GM21390 (cell line): ENCODE data around the gene DNAAF3.
"Not testable (repeated sequence)": the region's sequence is repeated elsewhere in the genome, so short reads cannot be mapped to it uniquely, and the experiment has no call there.

ENCODE experiments used
- ATAC-seq: cut with Tn5 transposase; IDR thresholded peaks from one replicate; pipeline ENCODE4 v1.9.1; 2021; ENCODE audit not compliant: unreplicated experiment

Gene DNAAF3

GRCh38 chr19:55166530-55167268 is at the start of gene DNAAF3:
TSS of gene DNAAF3 (minus strand) at chr19:55166613. CDS start at chr19:55166413, 200 bp downstream.
- ATAC-seq: peak; percentile 83

GRCh38 chr19:55213547-55213946 is 47.1 kb upstream of the DNAAF3 start:
- no peak for ATAC-seq

DNA sequence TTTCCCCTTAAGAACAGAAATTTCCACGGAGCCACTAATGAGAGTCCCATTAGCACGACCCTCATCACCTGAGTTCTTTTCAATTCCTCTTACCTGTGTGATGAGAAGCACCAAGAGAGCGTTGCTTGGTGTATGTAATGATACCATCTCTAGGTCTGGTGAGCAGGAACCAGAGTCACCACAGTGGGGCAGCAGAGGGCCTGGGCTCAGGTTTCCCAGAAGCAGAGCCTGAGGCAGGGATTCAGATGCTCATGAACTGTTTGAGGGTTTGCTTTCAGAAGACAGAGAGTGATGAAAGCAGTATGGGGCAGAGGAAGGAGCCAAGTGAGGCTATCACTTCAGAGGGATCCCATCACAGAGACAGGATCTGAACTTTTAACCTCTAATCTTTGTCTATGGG is 46.0 kb upstream of the DNAAF3 start:
- ATAC-seq: no peak

GRCh38 chr19:55209693-55210472 is 43.5 kb upstream of the DNAAF3 start:
- no peak for ATAC-seq

DNA sequence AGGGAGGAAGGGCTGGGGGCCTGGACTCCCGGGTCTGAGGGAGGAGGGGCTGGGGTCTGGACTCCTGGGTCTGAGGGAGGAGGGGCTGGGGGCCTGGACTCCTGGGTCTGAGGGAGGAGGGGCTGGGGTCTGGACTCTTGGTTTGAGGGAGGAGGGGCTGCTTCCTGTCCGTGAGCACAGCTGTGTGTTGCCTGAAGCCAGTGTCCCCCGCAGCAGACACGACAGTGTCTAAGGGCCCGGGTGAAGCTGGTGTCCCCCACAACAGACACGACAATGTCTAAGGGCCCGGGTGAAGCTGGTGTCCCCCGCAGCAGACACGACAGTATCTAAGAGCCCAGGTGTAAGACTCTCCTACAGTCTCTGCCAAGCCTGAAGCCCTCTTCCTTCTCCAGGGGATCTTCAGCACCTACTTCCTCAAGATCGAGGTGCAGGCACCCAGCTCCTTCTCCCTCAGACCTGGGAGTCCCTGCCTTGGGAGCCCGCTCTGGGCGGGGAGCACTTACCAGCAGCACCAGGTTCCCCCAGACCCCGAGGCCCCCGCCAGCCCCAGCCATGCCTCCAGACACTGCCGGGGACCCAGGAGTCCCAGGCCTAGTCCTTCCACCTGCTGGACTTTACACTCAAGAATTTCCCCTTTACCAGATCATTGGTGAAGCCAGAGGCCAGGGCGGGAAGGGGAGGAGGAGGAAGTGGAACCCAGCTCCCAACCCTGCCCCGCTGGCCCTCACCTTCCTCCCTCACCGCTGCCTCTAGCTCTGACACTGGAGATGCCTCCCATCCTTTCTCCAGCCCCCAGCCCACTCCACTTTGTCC is 42.7 kb upstream of the DNAAF3 start, which contains the start of gene PTPRH:
PTPRH (minus strand) TSS at position 622 of the 813 bp plus-strand sequence; CDS start at position 554, 68 bp downstream.
- no peak for ATAC-seq

GRCh38 chr19:55206664-55207500 is 40.5 kb upstream of the DNAAF3 start:
- ATAC-seq: no peak

DNA sequence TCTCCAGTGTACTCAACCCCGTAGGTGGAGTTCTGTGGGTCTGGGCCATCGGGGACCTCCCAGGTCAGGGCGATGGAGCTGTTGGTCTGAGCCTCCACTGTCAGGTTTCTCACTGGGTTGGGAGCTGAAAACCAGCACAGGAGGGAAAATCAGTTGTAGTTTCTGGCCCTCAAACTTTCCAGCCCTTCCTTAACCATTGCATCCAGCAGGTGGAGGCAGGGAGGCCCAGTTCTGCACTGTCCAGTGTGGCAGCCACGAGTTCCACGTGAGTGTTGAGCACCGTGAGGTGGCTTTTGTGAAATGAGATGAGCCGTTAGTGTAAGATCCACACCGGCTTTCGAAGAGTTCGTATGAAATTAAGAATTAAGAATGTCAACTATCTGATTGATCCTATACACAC is 35.8 kb upstream of the DNAAF3 start:
- ATAC-seq: not testable (repeated sequence)

- no peak for ATAC-seq
These were observed 33.3 kb upstream of the DNAAF3 start for GRCh38 chr19:55199620-55200204.

- ATAC-seq: no peak
These were observed 32.2 kb upstream of the DNAAF3 start for GRCh38 chr19:55198651-55199050.

DNA sequence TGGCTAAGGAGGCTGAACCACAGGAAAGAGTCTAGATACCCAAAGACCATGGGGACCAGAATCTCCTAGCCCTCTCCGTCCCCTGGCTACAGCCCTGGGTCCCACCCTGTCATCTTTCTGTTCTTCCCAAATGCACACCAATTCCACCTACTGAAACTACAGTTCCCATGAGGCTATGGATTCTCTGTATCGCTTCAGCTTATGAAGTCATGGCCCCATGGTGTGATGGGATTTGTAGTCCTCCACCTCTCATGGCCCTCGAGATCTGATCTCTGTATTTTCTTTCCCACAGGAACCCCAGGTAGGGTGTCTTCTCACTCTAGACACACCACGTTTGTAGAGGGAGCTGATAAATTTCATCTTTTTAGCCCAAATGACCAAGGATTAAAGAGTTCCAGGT is 31.1 kb upstream of the DNAAF3 start:
- ATAC-seq: no peak

DNA sequence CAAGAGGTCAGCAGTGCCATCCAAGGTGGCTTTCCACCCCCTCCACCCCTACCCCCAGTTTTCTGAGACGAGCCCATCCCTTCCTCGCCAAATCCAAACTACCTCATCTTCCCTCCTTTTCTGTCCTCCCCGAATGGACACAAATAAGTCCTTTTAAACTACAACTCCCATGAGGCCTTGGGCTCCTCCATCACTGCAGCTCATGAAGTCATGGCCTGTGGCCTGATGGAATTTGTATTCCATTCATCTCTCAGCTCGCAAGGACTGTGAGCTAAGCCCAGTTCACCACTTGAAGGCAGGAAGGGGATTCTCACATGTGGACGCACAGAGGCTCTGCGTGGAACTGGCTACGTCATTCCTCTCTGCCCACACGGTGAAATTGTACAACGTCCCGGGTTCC is 30.4 kb upstream of the DNAAF3 start:
- no peak for ATAC-seq

GRCh38 chr19:55193481-55193880 is 27.1 kb upstream of the DNAAF3 start:
- ATAC-seq: no peak

- no peak for ATAC-seq
These were observed 23.0 kb upstream of the DNAAF3 start for GRCh38 chr19:55189403-55189835.

GRCh38 chr19:55188625-55189024 is 22.2 kb upstream of the DNAAF3 start:
- no peak for ATAC-seq

DNA sequence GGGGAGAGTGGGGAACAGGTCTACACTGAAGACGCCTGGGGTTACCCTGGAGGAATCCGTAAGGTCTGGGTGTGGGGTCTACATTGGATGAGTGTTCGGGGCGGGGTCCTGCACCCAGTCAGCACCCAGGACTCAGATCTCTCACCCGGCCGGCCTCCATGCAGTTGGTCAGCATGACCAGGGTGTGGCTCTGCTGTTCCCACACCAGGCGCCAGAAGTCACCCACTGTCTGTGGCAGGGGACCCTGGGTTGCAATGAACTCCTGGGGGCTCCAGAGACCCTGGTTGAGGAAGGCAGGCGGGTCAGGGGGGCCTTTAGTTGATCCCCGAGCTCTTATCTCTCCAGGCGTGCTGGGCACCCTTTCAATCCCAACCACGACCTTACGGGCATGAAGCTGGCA is 19.7 kb upstream of the DNAAF3 start:
- no peak for ATAC-seq

GRCh38 chr19:55181740-55182139 is 15.3 kb upstream of the DNAAF3 start:
- ATAC-seq: no peak

GRCh38 chr19:55179606-55180484 is 13.4 kb upstream of the DNAAF3 start, which contains the start of gene SYT5:
TSS of gene SYT5 (minus strand) at chr19:55180289. CDS start at chr19:55179041, 1,248 bp downstream.
- no peak for ATAC-seq

DNA sequence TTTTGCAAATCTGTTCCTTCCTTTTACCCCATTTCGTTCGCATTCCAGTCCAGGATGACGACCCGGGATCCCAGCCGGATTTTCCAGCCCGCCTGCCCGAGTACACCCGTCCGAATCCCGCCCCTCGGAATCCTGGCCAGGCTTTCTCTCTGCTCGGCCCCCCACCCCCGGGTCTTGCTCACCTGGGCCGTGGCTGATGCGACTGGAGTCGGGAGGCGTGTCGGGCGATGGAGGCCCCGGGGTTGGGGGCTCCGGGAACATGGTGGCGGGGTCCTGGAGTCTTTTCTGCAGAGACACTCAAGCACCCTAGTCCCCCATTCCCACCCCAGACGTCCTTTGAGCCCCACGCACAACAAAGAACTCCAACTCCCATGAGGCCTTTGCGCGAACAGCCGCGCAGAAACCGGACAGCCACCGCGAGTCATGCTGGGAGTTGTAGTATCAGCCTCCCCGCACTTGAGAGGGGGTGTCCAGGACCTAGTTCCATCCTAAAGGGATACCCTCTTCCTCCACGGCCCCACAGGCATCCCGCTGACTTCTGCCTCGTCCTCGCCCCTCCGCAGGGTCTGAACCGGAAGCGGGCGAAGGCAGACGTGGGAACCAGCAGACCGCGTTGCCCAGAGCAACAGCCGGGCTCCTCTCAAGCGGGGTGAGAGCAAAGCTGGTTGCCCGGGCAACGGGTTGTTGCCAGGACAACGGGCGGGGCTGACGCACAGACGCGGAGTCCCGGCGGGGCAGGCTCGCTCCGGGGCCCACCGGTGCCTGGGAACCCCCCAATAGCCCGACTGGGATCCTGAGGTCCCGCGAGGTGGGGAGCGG is 12.6 kb upstream of the DNAAF3 start:
- ATAC-seq: peak; percentile 61
